ENCODE data around the gene RNF225. TPM values are rescaled to one million over a fixed set of nuclear protein-coding genes. Genes with fewer than 3 reads are reported as not detected.

RNF225 gene
- total and polyA plus RNA-seq, 2 of the 13 experiments (the other 11 are each of a cell fraction or from before 2014, with no cell fraction given), result not detected

- TF ChIP-seq KIAA2018 (CRISPR knock-in tag; IDR thresholded peaks at IDR 0.05; ENCODE audit: borderline replicate concordance) (no peak), REL (CRISPR knock-in tag; conservative IDR thresholded peaks at IDR 0.05) (no peak), ZNF7 (CRISPR knock-in tag; IDR thresholded peaks at IDR 0.05) (no peak), CBX2 (IDR thresholded peaks at IDR 0.05; ENCODE audit: low read depth, low read length) (no peak), CBX2 (CRISPR knock-in tag; IDR thresholded peaks at IDR 0.05; ENCODE audit: low read depth) (no peak), ZFP1 (CRISPR knock-in tag; IDR thresholded peaks at IDR 0.05) (no peak; the same call in 1 of the 2 replicates), SATB2 (CRISPR knock-in tag; IDR thresholded peaks at IDR 0.05) (no peak), HCFC1 (IDR thresholded peaks at IDR 0.05; ENCODE audit: low read depth, low read length) (peak; percentile 89), STAT5B (CRISPR knock-in tag; IDR thresholded peaks at IDR 0.05) (no peak), MTA1 (CRISPR knock-in tag; IDR thresholded peaks at IDR 0.05; ENCODE audit: borderline replicate concordance) (peak; percentile 51; the same call in 1 of the 2 replicates), ZNF644 (CRISPR knock-in tag; IDR thresholded peaks at IDR 0.05; ENCODE audit: low read depth) (no peak), KLF9 (CRISPR knock-in tag; IDR thresholded peaks at IDR 0.05; ENCODE audit: low read depth) (no peak), ZNF569 (CRISPR knock-in tag; IDR thresholded peaks at IDR 0.05; ENCODE audit: borderline replicate concordance) (no peak), ZNF724P (CRISPR knock-in tag; IDR thresholded peaks at IDR 0.05; ENCODE audit: borderline replicate concordance) (peak; percentile 16; the same call in 1 of the 2 replicates), TIGD3 (CRISPR knock-in tag; IDR thresholded peaks at IDR 0.05; ENCODE audit: borderline replicate concordance) (no peak), KDM5B (CRISPR knock-in tag; IDR thresholded peaks at IDR 0.05; ENCODE audit: borderline replicate concordance) (no peak; the same call in 1 of the 2 replicates), CEBPG (CRISPR knock-in tag; IDR thresholded peaks at IDR 0.05) (no peak), DMTF1 (CRISPR knock-in tag; IDR thresholded peaks at IDR 0.05) (no peak)
These were observed 12.9 kb downstream of the RNF225 start, which contains the start of gene ZNF584 (continued) for GRCh38 chr19:58408152-58409009.
